ENCODE data around the gene SLC26A9.

The SLC26A9 gene

GRCh38 chr1:205945069-205945468, 1.8 kb upstream of the SLC26A9 start:
- FAIRE-seq: no peak

GRCh38 chr1:205944525-205944924, 1.3 kb upstream of the SLC26A9 start:
- FAIRE-seq: no peak

DNA sequence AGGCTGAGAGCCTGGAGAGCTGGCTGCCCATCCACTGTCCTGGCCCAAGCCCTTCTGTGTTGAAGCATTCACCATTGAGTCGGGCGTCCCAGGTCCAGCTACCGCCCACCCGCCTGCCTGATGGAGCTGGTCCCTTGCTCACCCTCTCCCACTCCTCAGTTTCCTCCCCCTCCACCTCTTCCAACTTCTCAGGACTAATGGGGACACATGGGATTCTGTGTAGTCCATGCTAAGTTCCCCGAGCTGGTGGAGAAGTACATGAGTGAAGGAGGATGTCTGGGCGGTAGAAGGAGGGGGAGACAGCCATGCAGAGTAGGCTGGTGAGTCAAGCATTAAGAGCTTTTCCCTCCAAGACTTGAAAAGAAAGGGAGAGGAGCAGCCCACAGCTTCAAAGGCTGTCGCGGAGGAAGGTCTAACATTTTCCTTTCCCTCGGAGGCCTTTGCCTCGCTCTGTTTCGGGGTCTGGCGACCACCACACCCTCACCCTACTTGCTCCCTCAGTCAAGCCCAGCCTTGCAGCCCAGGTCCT, 561 bp downstream of the SLC26A9 start:
- no peak for FAIRE-seq

DNA sequence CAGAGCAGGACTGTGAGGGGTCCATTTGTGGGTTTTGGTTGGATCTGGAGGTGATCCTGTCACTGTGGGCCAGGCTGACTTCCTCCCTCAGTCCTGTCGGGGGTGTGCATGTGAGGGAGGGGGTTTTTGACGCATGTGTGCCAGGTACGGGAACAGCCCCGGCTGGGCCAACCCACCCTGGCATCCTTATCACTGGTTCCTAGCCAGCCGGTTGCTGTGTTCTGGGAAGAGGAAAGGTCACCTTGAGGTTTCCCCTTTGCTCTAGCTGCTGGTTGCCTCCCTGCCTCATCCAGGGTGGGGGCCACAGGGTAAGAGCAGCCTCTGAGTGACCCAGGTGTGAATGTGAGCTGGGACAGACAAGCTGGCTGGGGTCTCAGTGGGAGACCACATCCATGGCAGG, 2.5 kb downstream of the SLC26A9 start:
- FAIRE-seq: no peak

DNA sequence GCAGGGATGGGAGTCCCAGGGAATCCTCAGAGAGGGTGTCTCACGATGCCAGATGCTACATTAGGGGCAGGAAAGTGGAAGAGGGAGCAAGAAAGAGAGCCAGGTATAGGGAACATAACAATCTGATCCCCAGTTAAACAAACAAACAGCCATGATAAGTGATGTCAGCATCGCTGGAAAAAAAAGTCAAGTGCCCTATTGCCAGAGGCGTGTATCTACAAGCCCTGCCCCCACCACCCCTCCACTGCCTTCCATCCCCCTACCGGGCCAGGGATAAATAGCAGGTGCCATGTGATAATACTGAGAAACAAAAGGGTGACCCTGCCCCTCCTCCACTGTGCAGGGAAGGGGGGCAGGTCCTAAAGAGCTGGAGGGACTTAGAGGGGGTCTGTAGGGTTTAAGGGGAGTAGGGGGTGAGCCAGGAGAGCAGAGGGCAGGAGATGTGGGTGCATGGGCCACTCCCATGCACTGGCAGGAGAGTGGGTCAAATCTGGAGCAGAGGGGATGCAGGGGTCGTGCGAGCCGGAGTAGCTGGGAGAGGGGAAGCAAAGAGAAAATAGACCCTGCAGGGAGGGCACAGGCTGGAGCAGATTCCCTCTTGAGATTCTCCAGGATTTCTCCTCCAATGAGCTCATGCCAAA, 3.4 kb downstream of the SLC26A9 start:
- FAIRE-seq: no peak

- no peak for FAIRE-seq
These were observed 4.6 kb downstream of the SLC26A9 start for GRCh38 chr1:205938682-205939081.

DNA sequence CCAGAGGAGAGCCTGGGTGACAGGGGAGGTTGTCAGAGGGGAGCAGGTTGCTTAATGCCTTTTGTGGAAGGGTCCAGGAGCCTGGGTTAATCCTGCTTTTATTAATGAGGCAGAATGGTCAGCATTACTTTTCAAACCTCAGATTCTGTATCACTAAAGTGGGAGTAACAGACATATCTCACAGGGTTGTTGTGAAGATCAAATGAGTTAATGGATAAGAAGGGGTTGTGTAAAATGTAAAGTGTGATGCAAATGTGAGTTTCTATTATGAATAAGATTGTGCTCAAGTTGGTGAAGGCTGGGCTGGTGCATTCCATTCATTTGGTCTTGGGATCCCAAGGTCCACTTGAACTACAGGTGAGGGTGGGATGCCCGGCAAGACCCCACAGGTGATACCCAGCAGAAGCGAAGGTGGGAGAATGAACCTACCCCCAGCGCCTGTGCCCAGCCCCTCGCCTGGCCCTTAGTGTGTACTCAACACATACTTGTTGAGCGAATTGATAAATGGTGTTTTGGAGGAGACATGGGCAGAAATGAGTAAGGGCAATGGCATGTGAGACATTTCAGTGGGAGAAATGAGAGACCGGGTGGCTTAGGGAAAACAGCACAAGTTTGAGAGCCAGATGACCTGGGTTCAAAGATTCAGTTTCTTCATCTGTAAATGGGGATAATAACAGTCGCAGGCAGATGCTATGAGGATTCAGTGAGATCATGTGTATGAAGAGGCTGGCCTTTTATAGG, 6.2 kb downstream of the SLC26A9 start:
- no peak for FAIRE-seq

- no peak for FAIRE-seq
These were observed 6.9 kb downstream of the SLC26A9 start for GRCh38 chr1:205936311-205936710.

DNA sequence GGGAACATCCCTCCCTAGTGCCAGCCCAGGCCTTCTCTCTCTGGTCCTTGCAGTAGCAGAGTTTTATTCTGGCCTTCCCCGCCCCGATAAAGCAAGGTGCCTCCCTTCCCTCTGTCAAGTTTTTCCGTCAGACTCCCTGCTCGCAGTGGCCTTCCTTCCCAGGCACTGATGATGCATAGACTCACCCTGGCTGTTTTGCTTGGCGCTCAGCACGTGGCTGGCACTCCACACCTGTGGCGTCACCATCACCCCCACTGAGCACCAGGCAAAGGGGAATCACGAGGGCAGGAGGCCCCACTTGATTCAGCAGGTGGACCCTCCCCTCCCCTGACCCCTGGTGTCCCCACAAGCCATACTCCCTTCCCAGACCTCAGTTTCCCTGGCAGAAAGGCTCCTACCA, 7.4 kb downstream of the SLC26A9 start:
- FAIRE-seq: no peak

- FAIRE-seq: no peak
These were observed 8.5 kb downstream of the SLC26A9 start for GRCh38 chr1:205934788-205935187.

GRCh38 chr1:205933671-205934618, 9.3 kb downstream of the SLC26A9 start:
- FAIRE-seq: no peak

GRCh38 chr1:205932776-205933175, 10.5 kb downstream of the SLC26A9 start:
- FAIRE-seq: no peak

GRCh38 chr1:205930799-205931281, 12.4 kb downstream of the SLC26A9 start:
- FAIRE-seq: no peak

DNA sequence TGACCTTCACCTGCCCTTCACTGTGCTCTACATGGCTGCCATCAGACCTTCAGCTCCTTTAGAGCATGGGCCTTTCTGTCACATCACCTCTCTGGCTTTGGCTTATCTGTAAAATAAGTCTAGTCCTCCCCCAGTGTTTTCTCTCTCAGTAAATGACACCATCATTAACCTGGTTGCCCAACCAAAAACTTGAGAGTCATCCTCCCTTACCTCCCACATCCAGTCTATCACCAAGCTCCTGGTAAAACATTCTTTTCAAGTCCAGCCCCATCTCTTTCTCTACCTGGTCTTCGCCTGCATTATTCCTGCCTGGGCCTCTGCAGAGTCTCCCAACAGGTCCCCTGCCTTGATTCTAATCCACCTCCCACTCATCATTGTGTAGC, 13.1 kb downstream of the SLC26A9 start:
- no peak for FAIRE-seq

DNA sequence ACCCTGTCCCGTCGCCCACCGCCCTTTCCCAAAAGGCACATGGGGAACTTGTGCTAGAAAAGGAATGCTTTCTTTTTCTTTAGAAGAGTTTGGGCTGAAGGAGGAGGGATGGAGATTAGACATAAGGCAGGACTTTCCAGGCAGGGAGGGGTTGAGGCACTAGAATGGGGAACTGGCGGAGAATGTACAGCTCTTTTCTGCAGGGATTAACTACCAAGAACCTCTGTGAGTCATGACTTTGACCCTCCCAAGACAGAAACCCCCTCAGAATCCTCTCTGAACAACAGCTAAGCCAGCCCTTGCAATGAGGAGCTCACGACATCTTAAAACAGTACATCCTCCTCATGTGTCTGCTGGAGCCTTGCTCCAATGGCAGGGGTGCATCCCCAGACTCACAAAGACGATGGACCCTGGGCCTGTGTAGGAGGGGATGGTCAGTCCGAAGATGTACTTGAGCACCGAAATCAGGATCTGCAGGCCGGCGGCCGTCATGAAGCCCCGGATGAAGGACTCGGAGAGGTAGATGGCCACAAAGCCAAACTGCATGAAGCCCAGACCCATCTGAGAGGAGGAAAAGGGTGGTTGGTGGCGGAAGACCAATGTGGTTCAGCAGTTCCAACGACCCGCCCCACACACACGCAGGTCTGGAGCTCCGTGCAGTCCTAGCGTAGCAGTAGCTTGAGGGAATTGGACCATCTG, 13.6 kb downstream of the SLC26A9 start:
- no peak for FAIRE-seq

GRCh38 chr1:205928317-205928716, 14.9 kb downstream of the SLC26A9 start:
- no peak for FAIRE-seq

DNA sequence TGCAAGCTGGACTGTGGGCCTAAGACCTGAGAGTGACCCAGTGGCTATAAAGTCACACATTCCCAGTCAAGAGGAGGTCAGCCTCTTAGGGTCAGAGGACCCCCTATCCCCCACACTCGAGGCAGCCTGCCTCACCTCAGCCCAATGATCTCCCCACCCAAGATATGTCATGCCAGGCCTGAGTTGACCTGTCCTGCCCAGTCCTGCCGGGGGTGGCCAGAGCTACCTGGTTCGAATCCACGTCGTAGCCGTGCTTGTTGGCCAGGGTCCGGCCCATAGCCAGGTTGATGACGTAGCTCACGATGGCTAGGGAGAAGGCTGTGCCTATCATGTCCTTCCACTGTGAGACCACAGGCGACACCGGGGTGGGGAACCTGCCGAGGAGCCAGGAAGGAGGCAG, 15.6 kb downstream of the SLC26A9 start:
- no peak for FAIRE-seq

DNA sequence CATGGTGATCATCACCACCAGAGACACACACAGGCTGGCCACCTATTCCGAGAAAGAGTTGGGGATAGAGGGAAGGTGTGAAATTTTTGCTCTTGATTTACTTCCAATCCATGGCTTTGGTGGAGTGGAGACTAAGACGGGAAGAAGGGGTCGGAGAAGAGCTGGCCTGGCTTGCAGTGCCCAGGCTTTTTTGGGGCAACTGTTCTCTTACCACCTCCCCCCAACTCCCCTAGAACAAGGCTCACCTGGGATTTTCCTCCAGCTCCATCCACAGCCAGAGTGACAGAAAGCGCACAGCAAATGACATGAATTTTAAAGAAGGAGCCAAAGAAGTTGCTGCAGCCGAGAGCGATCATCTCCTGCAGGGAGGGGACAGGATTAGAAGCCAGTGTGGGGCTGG, 16.0 kb downstream of the SLC26A9 start:
- no peak for FAIRE-seq

DNA sequence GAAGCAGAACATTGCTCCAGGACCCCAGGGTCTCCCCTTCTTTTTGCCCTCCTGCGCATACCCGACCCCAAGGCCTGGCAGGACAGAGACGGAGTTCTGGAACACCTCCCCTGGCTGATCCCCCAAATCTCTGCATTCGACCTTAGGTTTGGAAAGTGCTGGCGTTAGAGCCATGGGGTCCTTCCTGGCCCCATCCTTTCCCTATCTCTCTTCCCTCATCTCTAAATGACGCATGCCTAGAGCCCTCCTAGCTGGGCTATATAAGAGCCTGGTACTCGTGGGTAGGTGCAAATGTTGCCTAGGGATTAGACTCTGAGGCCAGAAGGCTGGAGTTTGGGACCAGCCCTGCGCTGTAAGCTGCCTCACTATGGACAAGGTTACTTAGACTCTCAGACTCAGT, 16.6 kb downstream of the SLC26A9 start:
- FAIRE-seq: no peak

GRCh38 chr1:205926213-205926612, 17.0 kb downstream of the SLC26A9 start:
- no peak for FAIRE-seq

GRCh38 chr1:205925736-205926135, 17.5 kb downstream of the SLC26A9 start:
- FAIRE-seq: no peak

- no peak for FAIRE-seq
These were observed 18.8 kb downstream of the SLC26A9 start for GRCh38 chr1:205924460-205924790.

All from colon (tissue), 2 donors.